NCI-H510A (cell line): ENCODE results near the gene OTX2.
A peak's percentile ranks its signal among the peaks of the same experiment; 100 is the strongest.

Experiments used
- DNase-seq: peaks from one replicate; lab custom pipeline; 2025; lab: John Stamatoyannopoulos, UW

The OTX2 gene

GRCh38 chr14:56796259-56796658, 14.0 kb downstream of the OTX2 start:
- DNase-seq, result no peak

GRCh38 chr14:56795284-56795622, 15.0 kb downstream of the OTX2 start:
- DNase-seq, result no peak

GRCh38 chr14:56794557-56795283, 15.6 kb downstream of the OTX2 start:
- DNase-seq, result no peak

GRCh38 chr14:56794088-56794556, 16.2 kb downstream of the OTX2 start:
- DNase-seq, result no peak

DNA sequence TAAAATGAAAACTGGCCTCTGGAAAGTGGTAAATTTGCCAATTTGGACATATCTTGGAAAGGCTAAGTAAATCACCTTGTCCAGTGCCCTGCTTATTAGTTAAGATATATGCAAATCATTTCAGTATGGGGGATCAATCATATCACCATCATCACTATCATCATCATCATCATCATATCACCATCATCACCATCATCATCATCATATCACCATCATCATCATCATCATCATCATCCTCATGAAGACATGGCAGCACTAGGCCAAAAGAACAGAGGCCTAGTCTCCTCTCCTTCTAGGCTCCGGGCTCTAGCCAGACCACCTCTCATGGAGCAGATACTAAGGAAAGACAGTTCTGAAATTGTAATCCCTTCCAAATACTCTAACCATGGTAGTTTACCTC, 20.3 kb downstream of the OTX2 start:
- DNase-seq, result no peak

DNA sequence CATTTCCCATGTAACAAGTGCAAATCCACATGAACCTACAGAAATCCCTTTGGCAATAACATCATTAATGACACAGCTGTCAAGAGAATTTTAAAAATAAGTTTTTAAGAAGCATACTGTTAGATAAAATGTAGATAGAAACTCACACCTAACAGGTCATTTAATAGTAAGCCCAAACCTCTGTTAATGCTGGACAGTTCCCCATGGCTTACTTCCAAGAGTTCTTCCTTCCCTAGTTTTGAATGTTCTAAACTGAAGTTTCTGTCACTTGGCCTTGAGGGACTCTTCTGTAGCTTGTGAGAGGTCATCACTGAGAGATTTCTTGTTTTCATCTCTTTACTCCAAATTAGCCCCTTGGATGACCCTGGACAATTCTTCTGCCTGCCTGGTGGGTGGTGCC, 22.7 kb downstream of the OTX2 start:
- DNase-seq, result no peak

GRCh38 chr14:56782711-56783110, 27.6 kb downstream of the OTX2 start:
- DNase-seq, result no peak

- no peak for DNase-seq
Measured at GRCh38 chr14:56774503-56774902, 35.8 kb downstream of the OTX2 start.

DNA sequence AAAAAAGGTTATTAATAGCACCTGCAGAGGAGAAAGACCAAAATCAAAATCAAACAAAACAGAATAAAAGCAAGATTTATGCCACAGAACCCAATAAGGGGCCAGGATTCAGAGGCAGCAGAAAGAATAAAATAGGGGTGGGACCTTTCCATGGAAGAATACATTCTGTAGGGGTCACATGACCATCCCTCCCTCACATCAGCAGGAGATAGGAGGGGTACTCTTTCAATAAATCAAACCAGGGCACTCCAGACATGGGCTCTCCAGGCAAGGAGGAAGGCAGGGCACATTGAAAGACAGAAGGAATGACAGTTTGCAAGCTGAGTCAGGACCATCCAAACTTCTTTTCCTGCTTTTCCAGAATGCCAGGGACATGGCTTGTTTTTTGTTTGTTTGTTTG, 39.8 kb downstream of the OTX2 start:
- DNase-seq, result no peak

DNA sequence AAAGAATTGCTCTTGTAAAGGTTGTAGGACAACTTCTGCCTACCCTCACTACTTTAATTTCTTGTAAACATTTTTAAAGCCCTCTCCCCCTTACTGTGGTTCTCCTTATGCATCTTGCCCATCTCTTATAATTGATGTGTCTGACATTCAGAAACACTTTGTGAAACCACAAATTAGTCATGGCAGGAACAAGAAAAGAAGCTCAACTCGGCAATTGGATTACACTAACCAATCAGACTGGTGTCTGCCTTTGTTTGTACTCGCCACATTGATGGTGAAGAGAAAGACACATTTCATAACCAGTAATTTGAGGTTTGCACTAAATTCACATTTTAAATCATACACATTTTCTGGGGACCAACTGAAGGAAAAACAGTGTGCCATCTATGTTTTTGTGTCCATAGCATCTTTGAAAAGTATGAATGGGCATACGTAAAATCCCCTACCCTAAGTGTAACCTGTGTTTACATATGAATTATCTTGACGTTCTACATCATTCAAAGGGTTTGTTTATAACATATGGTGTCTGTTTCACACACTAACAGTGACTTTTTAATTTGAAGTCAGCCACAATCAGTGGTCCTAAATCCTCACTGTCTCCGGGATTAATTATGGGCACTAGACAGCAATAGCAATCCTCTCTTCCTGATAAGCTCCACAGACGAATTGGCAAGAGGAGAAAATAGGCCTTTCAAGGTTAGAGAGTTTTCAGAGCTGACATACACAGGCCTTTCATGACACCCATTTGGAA, 49.9 kb downstream of the OTX2 start:
- no peak for DNase-seq

- DNase-seq, result no peak
Measured at GRCh38 chr14:56759633-56760032, 50.6 kb downstream of the OTX2 start.

GRCh38 chr14:56759094-56759493, 51.2 kb downstream of the OTX2 start:
- DNase-seq, result no peak

GRCh38 chr14:56754921-56755320, 55.4 kb downstream of the OTX2 start:
- DNase-seq, result peak; percentile 90

GRCh38 chr14:56753396-56753795, 56.9 kb downstream of the OTX2 start:
- no peak for DNase-seq

DNA sequence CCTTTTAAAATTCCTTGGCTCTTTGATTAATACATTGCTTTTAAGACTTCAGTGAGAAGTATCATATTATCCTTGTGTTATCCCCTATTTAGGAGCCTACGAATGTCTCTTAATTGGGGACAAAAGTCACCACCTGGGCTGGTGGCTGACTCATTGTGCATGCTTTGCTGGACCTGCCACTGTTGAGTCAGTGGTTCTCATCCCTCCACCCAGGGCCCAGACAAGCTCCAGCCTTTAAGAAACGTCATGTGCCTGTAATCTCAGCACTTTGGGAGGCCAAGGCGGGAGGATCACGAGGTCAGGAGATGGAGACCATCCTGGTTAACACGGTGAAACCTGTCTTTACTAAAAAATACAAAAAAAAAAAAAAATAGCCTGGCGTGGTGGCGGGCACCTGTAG, 57.9 kb downstream of the OTX2 start:
- DNase-seq, result no peak

- DNase-seq, result no peak
Measured at GRCh38 chr14:56751471-56751870, 58.8 kb downstream of the OTX2 start.
